ENCODE results near the gene APOA5. TPM values are rescaled to one million over a fixed set of nuclear protein-coding genes. Genes with fewer than 3 reads are reported as not detected.

Gene APOA5
- total and polyA plus RNA-seq, 2 of the 13 experiments (the other 11 are each of a cell fraction or from before 2014, with no cell fraction given) = 44.0 to 49.1 TPM

- TF ChIP-seq PAXIP1 (CRISPR knock-in tag; conservative IDR thresholded peaks at IDR 0.05) = peak; percentile 37; the same call in 1 of the 2 replicates
- peak; percentile 61; the same call in 1 of the 2 replicates for TF ChIP-seq ZBTB20 (CRISPR knock-in tag; IDR thresholded peaks at IDR 0.05; ENCODE audit: borderline replicate concordance, low read depth)
- 0 out of 2 replicates have a peak, but pooled peaks have one; percentile 47 for TF ChIP-seq AKAP8 (CRISPR knock-in tag; IDR thresholded peaks at IDR 0.05)
- TF ChIP-seq RXRB (CRISPR knock-in tag; IDR thresholded peaks at IDR 0.05; ENCODE audit: borderline replicate concordance) = peak; percentile 77
- TF ChIP-seq ZSCAN21 (CRISPR knock-in tag; IDR thresholded peaks at IDR 0.05; ENCODE audit: borderline replicate concordance) = 0 out of 2 replicates have a peak, but pooled peaks have one; percentile 21
- no peak for TF ChIP-seq ZNF329 (CRISPR knock-in tag; IDR thresholded peaks at IDR 0.05; ENCODE audit: low read depth)
- TF ChIP-seq ZFP91 (CRISPR knock-in tag; IDR thresholded peaks at IDR 0.05; ENCODE audit: borderline replicate concordance) = peak; percentile 33; the same call in 1 of the 2 replicates
- peak; percentile 82 for TF ChIP-seq ZMYM2 (CRISPR knock-in tag; IDR thresholded peaks at IDR 0.05)
- TF ChIP-seq ETV5 (CRISPR knock-in tag; IDR thresholded peaks at IDR 0.05; ENCODE audit: borderline replicate concordance) = peak; percentile 63; the same call in 1 of the 2 replicates
- TF ChIP-seq TBX2 (CRISPR knock-in tag; IDR thresholded peaks at IDR 0.05; ENCODE audit: borderline replicate concordance) = peak; percentile 26; the same call in 1 of the 2 replicates
- peak in 1 of 2 experiments; percentile 24; a peak in 1 of 4 replicates for TF ChIP-seq POLR2A (IDR thresholded peaks at IDR 0.05; ENCODE audit: insufficient read depth in 1 of 2, low read depth in 2 of 2, low read length in 2 of 2)
- no peak for TF ChIP-seq ZNF598 (CRISPR knock-in tag; IDR thresholded peaks at IDR 0.05; ENCODE audit: borderline replicate concordance)
- peak; percentile 21; the same call in 1 of the 2 replicates for TF ChIP-seq UBTF (CRISPR knock-in tag; IDR thresholded peaks at IDR 0.05)
- peak; percentile 88 for TF ChIP-seq NR2C2 (CRISPR knock-in tag; IDR thresholded peaks at IDR 0.05; ENCODE audit: borderline replicate concordance)
- no peak for TF ChIP-seq ZNF510 (CRISPR knock-in tag; IDR thresholded peaks at IDR 0.05; ENCODE audit: low read depth)
- TF ChIP-seq MXD1 (CRISPR knock-in tag; IDR thresholded peaks at IDR 0.05) = 0 out of 2 replicates have a peak, but pooled peaks have one; percentile 12
- TF ChIP-seq EP300 (IDR thresholded peaks at IDR 0.05; ENCODE audit: low read depth in 2 of 2, low read length in 2 of 2) = peak in 1 of 2 experiments; percentile 25; a peak in 2 of 4 replicates
- TF ChIP-seq EP300 (CRISPR knock-in tag; IDR thresholded peaks at IDR 0.05; ENCODE audit: borderline replicate concordance) = no peak
- no peak for TF ChIP-seq WIZ (CRISPR knock-in tag; IDR thresholded peaks at IDR 0.05)
- peak; percentile 78 for TF ChIP-seq RARA (CRISPR knock-in tag; IDR thresholded peaks at IDR 0.05)
- TF ChIP-seq FOXA3 (CRISPR knock-in tag; IDR thresholded peaks at IDR 0.05) = peak; percentile 56
These were observed 22.2 kb upstream of the APOA5 start (continued) for GRCh38 chr11:116813781-116814471.

All from HepG2 (cell line).